Hindlimb muscle (tissue), 1 donor: ENCODE results near the gene UBASH3B. TPM values are rescaled to one million over a fixed set of nuclear protein-coding genes. Genes with fewer than 3 reads are reported as not detected.
A peak's percentile ranks its signal among the peaks of the same experiment; 100 is the strongest.
"Not testable (repeated sequence)": the region's sequence is repeated elsewhere in the genome, so short reads cannot be mapped to it uniquely, and the experiment has no call there.

Source experiments
- DNase-seq: peaks from one replicate; pipeline ENCODE4 v3.0.0-alpha.2; 2013
- polyA plus RNA-seq: library from polyadenylated mRNA; unstranded; fragments of 120-200 nt; gene quantifications from one replicate; pipeline ENCODE4 v1.2.1, GENCODE V29; 2013; ENCODE audit not compliant: insufficient read length

The UBASH3B gene
- polyA plus RNA-seq, 1 donor = 2.9 TPM

DNA sequence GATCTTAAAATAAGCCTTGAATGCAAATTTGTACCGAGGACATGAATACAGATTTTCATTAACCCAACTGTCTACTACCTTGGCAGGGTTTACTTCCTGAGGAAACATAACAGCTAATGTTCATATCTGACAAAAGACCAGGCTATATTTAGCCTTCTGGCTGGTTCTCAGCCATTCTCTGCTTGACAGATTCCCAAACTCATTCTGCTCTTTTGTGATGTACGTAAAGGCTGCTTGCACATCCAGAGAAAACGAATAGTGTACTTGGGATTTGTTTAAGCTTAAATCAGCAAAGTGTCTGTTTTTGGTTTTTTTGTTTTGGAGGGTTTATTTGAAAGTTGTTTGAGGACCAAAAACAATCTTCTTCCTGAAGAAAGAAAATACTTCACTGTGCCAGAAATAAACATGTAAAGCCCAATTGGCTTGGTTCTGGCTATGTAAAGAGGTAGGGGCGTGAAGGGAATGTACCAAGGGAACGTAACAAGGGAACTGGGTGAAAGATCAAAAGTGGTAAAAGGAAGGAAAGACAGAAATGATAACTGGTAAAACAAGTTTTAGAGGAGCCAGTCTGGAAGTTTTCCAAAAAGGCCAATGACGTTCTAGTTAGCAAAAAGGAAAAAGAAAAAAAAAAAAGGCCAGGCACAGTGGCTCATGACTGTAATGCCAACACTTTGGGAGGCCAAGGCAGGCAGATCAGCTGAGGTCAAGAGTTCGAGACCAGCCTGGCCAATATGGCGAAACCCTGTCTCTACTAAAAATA is 161.4 kb downstream of the UBASH3B start:
- peak; percentile 66 for DNase-seq

DNA sequence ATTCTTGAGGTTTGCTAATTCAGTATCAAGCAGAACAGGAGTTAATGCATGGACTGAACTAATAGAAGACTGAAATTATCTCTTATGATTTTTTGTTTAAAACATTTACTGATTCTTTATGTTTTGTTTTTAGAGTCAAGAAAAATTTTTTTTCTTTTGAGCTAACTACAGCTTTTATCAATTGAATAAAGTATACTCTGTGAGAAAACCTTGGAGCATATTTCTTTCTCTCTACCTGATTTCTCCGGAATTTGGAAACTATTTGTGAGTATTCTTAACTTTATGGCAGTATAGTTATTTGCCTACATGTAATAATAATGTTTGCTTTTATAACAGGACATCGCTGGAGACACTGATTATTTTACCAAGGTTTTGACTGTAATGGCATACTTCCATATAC is 164.6 kb downstream of the UBASH3B start:
- no peak for DNase-seq

DNA sequence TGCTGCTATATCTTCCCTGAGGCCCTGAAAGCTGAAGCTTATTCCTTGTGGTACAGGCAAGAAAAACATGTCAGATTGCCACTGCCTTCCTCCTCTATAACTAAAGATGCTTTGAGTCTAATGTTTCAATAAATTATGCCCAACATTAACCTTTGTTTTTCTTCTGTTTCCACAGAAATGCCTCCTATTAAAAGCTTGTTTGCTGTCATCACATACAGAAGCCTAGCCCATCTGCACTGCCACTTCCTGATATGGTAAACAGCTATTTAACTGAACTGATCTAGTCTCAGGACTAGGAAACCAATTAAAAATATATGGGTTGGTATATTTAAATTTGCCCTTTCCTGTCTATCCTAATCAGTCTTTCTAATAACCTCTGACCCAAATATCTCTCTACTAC is 165.6 kb downstream of the UBASH3B start:
- DNase-seq = no peak

DNA sequence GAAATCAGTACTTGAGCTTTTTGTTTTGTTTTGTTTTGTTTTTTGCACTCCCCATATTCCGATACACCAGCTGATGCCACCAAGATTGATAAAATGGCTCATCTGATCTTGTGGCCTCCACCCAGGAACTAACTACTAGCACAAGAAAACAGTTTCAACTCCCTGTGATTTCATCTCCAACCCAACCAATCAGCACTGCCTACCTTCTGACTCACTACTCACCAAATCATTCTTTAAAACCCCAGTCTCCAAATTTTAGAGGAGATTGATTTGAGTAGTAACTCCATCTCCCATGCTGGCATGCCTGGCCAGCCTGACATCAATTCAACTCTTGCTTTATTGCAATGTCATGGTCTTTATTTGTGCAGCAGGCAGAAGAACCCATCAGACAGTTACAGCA is 166.7 kb downstream of the UBASH3B start:
- no peak for DNase-seq

DNA sequence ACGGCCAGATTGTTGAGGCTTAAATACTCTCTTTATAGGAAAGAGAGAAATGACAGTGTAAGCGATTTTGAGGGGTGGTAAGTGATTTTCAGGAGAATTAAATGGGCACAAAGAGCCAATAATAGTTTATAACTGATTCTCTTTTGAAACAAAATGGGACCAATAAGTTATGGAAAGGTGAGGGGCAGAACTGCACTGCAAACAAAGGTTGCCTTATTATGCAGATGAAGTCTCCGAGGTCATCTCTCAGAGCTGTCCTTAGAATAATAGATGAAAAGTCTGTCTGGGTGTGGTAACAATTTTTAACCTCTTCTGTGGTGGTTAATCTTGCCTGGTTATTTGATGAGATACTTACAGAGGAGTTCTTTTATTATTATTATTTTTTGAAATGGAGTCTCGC is 168.0 kb downstream of the UBASH3B start:
- DNase-seq = no peak

DNA sequence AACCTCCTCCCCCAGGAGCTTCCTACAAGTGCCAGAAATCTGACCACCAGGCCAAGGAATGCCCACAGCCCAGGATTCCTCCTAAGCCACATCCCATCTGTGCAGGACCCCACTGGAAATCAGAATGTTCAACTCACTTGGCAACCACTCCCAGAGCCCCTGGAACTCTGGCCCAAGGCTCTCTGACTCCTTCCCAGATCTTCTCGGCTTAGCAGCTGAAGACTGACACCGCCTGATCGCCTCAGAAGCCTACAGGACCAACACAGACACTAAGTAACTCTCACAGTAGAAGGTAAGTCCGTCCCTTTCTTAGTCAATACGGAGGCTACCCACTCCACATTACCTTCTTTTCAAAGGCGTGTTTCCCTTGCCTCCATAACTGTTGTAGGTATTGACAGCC is 173.8 kb downstream of the UBASH3B start:
- not testable (repeated sequence) for DNase-seq

DNA sequence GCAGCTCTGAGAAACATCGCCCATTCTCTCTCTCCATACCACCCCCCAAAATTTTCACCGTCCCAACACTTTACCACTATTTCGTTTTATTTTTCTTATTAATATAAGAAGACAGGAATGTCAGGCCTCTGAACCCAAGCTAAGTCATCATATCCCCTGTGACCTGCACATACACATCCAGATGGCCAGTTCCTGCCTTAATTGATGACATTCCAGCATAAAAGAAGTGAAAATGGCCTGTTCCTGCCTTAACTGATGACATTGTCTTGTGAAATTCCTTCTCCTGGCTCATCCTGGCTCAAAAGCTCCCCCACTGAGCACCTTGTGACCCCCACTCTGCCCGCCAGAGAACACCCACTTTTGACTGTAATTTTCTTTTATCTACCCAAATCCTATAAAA is 176.8 kb downstream of the UBASH3B start:
- DNase-seq = not testable (repeated sequence)

DNA sequence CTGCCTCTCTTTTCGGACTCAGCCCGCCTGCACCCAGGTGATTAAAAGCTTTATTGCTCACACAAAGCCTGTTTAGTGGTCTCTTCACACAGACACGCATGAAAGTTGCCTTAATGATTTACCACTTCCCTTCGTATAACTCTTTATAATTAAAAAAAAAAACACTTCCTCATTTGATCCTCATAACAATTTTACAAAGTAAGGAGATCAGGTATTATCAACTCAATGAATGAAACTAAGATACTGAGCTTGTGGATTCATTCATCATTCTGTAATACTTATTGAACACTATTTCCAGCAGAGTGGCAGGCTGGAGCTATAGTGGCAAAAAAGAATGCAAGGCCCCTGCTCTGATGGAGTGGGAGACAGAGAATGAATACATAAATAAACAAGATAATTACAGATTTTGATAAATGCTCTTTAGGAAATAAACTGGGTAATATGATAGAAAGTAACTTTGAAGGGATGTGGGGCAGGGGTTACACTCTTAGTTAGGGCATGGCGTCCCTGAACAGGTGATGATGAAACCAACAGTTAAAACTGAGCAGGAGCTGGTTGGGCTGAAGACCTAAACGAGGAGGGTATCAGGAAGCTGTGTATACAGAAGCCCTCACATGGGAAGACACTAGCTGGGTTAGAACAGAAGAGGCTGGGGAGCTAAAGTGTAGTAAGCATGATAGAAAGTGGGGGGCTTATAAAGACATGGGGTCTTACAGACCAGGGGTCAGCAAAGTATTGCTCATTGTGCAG is 177.4 kb downstream of the UBASH3B start:
- DNase-seq = no peak

DNA sequence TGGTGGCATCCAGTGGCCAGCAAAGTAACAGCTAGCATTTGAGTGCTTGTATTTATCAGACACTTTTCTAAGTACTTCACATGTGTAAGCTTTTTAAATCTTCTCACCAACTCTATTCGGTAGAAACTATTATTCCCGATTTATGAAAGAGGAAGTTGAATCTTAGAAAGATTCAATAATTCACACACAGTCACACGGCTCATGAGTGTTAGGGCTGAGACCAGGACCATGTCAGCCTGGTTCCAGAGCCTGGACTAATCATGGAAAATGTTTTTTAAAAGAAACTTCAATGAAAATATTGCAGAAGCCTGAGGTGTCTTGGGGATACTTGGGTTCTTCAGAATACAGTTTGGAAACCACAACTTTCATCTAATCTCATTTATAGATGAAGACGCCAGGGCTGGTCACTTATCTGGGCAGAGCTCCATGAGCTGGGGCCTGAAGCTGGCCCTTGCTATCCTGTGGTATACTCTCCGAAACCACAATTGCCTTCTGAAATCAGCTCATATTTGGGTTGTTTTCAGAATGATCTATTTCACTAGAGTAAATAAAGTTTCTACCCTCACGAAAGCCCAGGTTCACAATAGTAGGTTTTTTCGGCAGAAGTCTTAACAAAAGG is 178.4 kb downstream of the UBASH3B start:
- no peak for DNase-seq

DNA sequence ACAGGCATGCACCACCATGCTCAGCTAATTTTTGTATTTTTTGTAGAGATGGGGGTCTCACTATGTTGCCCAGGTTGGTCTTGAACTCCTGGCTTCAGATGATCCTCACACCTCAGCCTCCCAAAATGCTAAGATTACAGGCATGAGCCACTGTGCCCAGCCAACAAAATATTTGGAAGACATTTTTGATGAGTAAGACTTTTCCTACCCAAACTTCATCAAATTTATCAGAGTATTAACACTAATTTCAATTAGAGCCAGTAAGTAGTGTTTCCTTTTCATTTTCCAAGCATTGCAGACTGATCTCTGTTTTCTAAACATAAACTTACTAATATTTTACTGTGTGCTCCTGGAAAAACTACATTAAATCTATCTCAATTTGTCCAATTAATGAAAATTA is 181.4 kb downstream of the UBASH3B start:
- no peak for DNase-seq

DNA sequence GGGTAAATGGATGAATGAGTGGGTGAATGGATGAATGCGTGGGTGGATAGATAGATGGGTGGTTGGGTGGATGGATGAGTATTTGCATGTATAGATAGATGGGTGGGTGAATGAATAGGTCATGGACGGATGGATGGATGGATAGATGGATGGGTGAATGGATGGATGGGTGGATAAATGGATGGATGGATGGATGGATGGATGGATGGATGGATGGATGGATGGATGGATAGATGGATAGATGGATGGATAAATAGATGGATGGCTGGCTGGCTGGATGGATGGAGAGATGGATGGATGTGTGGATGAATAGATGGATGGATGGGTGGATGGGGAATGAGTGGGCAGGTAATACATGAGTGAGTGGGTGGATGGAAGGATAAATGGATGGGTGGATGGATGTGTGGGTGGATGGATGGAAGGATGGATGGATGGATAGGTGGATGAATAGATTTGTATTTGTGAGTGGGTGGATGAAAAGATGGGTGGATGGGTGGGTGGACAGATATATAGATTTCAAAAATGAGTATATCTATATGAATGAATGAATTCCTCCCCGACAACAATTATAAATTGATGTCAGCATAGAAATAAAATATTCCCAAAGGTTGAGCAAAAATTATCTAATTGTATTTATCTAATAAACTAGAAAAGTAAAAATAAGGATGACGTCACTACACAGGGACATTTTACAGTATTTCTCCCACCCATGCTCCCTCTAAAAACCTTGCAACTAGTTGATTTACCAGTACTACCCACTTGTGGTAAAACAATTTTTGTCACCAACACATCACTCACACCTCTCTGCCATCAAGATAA is 182.2 kb downstream of the UBASH3B start:
- DNase-seq = no peak

DNA sequence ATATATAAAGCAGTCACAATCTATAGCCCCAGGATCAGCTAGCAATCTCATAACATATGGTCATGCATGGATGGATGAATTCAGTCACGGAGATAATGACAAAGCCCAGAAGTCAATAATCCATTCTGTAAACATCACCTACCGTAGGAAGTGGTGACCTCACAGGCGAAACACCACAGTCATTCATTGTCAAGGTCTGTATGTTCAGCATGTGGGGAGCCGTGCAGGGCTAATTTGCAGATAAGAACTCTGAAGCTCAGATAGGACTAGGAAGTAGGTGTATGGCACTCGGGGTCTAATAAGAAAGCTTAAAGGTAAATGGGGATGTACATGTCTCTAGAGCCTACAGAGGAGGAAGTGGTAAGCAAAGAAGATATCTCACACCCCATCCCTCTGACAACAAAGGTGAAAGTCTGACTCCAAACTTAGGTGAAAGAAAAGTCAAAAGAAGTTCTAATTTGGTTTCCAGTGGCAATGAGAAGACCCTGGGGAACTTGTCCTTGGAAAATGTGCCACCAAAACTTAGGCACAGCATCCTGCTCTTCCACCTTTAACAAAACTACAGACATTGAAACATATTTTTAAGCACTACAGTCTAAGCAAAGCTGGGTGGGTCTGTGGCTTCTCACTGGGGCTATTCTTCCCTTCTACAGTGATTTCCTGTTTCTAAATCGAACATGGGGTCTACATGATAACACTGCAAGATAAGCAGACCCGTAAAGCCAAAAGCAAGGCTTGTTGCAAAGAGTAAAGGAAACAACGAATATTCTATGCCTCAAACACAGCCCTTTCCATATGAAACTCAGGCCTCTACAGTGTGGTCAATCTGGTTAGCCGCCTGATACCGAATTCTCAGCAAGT is 188.0 kb downstream of the UBASH3B start:
- DNase-seq = no peak

DNA sequence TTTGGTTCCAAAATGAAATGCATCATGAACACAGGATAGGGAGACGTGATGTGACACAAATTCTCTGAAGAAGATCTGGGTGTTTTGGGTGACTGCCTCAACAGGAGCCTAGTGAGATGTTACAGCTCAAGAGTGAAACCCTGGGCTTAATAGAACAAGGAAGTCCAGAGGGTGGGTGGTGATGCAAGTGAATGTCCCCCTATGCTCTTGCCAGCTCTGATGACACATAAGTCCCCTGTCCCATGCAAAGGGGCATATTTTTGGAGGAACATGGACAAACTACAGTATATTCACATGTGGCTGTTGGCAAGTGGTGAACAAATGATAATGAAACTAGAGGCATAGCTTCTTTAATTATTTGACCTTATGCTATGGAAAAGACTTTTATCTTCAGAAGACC is 191.9 kb downstream of the UBASH3B start:
- DNase-seq = no peak

DNA sequence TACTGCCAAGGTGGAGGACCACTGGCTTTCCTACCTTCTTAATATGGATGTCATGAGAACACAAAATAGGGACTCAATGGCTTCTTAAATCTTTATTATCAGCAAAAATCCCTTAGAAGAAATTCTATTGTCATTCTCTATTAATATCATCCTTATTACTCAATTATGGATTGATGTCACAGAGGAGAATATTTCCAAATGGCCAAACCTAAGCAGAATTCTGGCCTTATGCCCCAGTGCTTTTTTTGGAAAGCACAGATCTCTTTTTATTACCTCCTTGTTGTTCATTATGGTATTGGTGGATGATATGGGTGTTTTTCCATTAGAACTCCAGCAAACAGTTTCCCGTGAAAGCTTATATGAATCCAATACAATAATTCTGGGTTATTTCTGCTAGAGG is 192.7 kb downstream of the UBASH3B start:
- DNase-seq = peak; percentile 26

DNA sequence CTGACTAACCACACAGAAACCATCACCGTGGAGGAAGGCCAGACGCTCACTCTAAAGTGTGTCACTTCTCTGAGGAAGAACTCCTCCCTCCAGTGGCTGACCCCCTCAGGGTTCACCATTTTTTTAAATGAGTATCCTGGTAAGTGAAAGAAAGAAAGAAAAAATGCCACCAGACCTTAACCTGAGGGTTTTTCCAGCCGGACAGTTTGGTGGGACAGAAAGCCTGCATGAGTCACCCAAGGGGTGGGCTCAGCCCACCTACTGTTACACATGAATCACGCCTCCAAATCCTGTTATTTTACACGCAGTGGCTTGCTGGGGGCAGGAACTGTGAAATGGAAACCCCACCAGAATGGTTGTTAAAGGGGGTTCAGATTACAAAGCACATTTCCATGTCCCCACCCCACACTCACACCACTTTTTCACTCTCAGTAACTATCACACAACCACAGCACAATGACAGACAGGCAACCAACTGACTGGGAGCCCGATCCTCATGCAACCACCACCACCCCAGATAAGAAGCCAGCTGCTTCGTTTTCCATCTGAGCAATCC is 194.6 kb downstream of the UBASH3B start:
- DNase-seq = no peak

DNA sequence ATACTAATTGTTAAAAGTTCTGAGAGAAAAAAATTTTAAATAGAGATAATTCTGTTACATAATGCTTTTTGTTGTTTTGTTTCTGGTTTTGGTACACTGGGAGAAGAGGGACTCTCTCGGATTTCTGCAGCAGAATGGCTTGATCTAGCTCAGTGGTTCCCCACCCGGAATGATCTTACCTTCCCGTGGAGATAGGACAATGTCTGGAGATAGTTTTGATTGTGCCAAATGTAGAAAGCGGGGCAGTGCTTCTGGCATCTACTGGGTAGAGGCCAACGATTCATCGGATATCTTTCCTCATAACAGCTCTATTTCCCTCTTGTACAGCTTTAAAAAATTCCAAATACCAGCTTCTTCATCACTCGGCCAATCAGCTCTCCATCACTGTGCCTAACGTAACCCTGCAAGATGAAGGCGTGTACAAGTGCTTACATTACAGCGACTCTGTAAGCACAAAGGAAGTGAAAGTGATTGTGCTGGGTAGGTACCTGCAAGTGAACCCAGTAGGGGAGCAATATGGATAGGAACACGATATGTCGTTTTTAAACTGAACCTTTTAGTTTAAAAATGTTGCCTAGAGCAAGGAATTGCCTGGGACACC is 195.9 kb downstream of the UBASH3B start:
- no peak for DNase-seq

DNA sequence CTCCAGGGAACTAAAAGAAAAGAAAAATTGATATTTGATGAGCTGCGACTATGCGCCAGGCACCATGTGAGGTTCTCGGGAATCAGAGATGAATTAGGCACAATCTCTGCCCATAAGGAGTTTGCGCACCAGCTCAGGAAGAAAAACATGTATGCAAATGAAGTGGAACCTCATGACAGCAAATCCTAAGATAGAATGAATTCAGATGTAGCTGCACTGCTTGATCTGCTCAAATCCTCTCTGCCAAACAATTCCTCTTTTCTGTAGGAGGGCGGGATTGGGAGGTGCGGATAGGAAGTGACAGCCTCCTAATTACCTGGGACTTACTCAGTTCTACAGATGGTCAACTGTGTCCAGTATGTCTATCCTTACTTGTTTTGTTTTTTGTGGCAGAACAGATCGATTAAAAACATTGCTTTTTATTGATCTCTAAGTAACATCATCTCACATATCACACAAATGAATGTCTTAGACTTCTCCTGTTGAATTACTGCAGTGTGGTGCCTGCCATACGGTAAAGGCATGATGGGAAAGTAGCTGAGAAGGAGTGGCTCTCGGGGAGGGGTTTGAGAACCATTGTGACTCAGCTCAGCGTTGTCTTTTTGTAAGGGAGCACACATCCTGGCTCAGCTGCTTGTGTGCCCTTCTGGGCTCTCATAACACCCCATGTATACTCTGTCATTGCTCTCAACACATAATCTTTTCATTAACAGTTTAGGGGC is 196.7 kb downstream of the UBASH3B start:
- DNase-seq = no peak

DNA sequence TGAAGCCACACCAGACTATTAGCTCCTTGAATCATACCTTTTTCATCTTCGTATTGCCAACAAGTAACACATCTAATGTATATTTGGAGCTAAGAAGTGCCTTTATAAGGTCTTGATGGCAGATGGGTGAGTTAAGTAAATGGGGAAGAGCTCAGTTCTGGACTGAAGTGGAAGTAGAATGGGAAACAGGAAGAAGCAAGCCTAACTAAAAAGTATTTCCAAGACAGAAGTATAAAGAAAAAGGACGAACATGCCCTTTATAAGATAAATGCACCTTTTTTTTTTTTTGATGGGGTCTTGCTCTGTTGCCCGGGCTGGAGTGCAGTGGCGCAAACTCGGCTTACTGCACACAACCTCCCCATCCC is 197.3 kb downstream of the UBASH3B start:
- DNase-seq = no peak

DNA sequence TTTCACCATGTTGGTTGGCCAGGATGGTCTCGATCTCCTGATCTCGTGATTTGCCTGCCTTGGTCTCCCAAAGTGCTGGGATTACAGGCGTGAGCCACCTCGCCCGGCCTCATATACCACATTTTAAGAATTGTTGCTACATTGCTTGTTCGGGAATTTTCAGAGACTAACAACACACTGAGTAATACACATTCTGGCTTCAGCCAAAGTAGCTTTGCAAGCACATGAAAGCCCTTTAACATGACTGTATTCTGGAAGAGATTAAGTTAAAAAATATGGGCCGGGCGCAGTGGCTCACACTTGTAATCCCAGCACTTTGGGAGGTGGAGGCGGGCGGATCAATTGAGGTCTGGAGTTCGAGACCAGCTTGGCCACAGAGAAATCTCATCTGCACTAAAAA is 197.7 kb downstream of the UBASH3B start:
- DNase-seq = no peak

DNA sequence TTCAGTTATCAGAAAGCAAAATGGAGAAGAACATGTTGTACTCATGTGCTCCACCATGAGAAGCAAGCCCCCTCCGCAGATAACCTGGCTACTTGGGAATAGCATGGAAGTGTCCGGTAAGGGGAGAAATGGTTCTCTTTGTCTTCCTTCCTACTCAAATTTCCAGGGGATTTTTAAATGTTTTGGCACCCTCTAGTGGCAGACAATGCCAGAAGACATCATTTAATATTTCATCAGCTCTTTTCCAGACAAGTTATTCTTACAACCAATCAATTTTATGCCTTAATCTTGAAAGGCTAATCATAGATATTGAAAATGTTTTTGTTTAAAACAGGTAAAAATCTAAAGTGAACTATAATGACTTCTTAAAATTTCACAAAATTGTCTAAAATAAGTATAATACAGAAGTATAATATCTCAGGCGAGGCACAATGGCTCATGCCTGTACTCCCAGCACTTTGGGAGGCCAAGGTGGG is 198.5 kb downstream of the UBASH3B start:
- peak; percentile 82 for DNase-seq
